ENCODE measurements around the gene ZBTB16.

ZBTB16 gene

DNA sequence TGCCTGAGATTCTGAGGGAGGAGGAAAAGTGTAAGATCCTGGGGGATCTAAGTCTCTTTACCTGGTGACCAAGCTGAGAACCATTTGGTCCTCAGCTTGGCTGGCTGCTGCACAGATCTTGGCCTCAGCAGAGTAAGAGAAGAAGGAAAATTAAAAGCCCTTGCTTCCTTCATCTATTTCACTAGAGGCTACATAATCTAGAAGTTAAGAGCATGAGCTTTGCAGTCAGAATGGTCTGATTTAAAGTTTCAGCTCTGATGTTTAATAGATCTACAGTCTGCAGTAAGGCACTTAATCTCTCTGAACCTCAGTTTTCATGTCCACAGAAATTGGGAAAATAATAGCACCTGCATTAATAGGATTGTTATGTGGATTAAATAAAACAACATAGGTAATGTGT is 3.1 kb upstream of the ZBTB16 start:
- no peaks in the 10 kb centered on the region for H3K9me3 Mint-ChIP-seq
- DNase-seq (ENCODE audit: low spot score in 2 of 2) = no peak
- peaks cover 12% of the 10 kb centered on the region for H3K4me1 Mint-ChIP-seq
- no peak for ATAC-seq
- peaks cover 9% of the 10 kb centered on the region for H3K36me3 Mint-ChIP-seq
- no peak overlapping the region for H3K27ac Mint-ChIP-seq
- no peak overlapping the region for H3K4me3 Mint-ChIP-seq

DNA sequence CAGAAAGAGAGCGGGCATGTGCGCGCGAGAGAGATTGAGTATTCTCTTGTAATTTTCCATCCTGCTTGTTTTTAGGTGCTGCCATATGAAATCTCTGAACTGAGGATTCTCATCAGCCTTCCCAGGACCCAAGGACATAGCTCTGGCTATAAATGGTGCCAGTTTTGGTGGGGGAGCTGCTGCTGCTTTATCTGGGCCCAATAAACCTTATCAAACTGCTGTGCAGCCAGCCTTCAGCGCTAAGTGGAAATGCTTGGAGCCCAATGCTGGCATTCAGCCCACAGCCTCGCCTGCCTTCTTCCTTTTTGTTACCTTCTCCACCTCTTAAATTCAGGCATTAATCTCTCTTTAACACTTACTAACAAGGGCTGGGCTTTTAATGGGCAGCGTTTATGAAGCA is 2.4 kb upstream of the ZBTB16 start:
- DNase-seq (ENCODE audit: low spot score in 2 of 2) (no peak), ATAC-seq (no peak)
- H3K9me3 Mint-ChIP-seq = no peaks in the 10 kb centered on the region
- H3K27ac Mint-ChIP-seq = no peak overlapping the region
- no peak overlapping the region for H3K4me3 Mint-ChIP-seq
- peaks cover 13% of the 10 kb centered on the region for H3K4me1 Mint-ChIP-seq
- peaks cover 16% of the 10 kb centered on the region for H3K36me3 Mint-ChIP-seq

GRCh38 chr11:114057605-114058004 is 1.9 kb upstream of the ZBTB16 start:
- ATAC-seq (no peak), DNase-seq (ENCODE audit: low spot score in 2 of 2) (no peak)
- Mint-ChIP-seq H3K4me3 (peak overlapping the region; percentile 80), H3K9me3 (no peaks in the 10 kb centered on the region), H3K36me3 (peaks cover 20% of the 10 kb centered on the region), H3K27ac (peak overlapping the region; percentile 71), H3K4me1 (peaks cover 18% of the 10 kb centered on the region)

GRCh38 chr11:114058026-114058706 is 1.3 kb upstream of the ZBTB16 start:
- no peak for ATAC-seq
- Mint-ChIP-seq H3K9me3 (no peaks in the 10 kb centered on the region), H3K36me3 (peaks cover 22% of the 10 kb centered on the region), H3K4me3 (peak overlapping the region; percentile 80), H3K27ac (peak overlapping the region; percentile 71), H3K4me1 (peaks cover 18% of the 10 kb centered on the region)
- no peak for DNase-seq (ENCODE audit: low spot score in 2 of 2)

GRCh38 chr11:114058871-114059277 is 637 bp upstream of the ZBTB16 start:
- ATAC-seq (no peak), DNase-seq (ENCODE audit: low spot score in 2 of 2) (no peak)
- Mint-ChIP-seq H3K36me3 (peaks cover 29% of the 10 kb centered on the region), H3K4me3 (peak overlapping the region; percentile 80), H3K27ac (peak overlapping the region; percentile 74), H3K4me1 (peaks cover 18% of the 10 kb centered on the region), H3K9me3 (no peaks in the 10 kb centered on the region)

DNA sequence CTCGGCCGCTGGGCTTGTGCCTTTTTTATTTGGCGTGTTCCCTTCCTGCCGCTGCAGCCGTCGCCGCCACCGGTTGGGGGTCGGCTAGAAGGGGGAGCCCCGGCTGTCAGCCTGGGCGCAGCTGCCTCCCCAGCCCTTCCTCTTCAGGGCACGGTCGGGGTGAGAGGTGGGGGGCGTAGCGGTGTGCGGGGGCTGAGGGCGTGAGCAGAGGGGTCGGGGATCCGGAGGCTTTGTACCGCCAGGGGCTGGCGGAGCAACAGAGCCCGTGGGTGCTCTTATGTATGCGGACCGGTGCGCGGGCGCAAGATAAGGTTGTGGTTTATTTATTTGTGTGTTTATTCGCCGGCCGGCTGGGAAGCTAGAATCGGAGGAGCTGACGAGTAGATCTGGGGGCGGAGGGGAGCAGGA is 477 bp downstream of the ZBTB16 start:
- H3K4me3 Mint-ChIP-seq = peak overlapping the region; percentile 80
- DNase-seq (ENCODE audit: low spot score in 2 of 2) = no peak
- peak overlapping the region; percentile 74 for H3K27ac Mint-ChIP-seq
- no peaks in the 10 kb centered on the region for H3K9me3 Mint-ChIP-seq
- H3K36me3 Mint-ChIP-seq = peaks cover 40% of the 10 kb centered on the region
- peak; percentile 41 for ATAC-seq
- peaks cover 18% of the 10 kb centered on the region for H3K4me1 Mint-ChIP-seq

DNA sequence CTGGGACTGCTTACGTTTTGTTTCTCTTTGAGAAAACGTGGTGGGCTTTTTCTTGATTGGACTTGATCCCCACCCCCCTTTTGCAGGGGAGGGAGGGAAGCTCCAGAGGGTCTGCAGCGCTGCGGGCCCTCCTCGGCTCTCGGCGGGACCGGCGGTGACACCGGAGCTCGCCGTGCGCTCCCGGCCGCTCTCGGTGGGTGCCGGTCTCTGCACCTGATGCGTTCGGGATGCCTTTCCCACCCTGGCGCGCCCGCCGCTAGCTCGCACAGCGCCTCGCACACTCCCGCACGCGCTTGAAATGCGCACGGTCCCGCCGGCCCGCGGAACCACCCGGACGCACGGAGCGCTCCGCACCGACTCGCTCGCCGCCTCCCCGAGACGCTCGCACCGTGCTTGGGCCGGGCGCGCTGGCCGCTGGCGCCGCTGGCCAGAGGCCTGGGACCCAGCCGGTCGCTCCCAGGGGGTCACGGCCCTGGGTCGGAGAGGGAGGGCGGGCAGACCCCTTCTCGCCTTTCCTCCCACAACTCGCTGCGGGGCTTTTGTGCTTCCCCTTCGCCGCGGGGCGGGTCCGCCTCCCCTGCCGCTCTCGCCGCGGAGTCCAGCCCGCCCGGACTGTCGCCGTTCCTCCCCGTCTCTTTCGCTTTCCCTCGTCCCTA is 1.0 kb downstream of the ZBTB16 start:
- no peaks in the 10 kb centered on the region for H3K9me3 Mint-ChIP-seq
- ATAC-seq (peak; percentile 27), DNase-seq (ENCODE audit: low spot score in 2 of 2) (no peak)
- peak overlapping the region; percentile 96 for H3K27ac Mint-ChIP-seq
- peaks cover 18% of the 10 kb centered on the region for H3K4me1 Mint-ChIP-seq
- H3K4me3 Mint-ChIP-seq = peak overlapping the region; percentile 80
- peaks cover 45% of the 10 kb centered on the region for H3K36me3 Mint-ChIP-seq

DNA sequence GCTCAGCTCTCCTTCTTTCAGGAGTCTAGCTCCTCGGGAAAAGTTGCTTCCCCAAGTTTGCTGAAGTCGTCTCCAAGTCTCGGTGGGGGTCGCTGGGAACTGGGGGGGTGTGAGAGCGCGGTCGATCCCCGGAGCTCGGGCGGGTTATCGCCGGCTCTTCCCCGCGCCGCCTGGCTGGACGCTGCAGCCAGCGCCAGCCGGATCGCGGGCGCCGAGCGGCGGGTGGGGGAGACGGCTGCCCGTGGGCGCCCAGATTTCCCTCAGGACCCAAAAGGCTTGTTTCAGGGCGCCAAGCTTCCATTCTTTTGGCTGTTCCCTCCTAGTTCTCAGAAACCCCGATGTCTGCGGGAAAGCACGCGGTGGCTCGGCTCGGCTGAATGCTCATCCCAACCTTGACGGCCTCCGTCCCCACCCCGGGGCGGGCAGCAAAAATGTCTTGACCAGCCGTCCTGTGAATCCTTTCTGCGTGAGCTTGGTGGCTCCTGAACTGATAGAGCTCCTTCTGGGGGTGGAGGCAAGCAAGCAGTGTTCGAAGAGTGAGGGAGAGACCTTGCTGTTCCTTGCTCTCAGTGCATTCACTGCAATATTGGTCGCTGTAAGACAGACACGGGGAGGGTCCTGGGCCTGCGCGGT is 1.7 kb downstream of the ZBTB16 start:
- peak overlapping the region; percentile 96 for H3K27ac Mint-ChIP-seq
- peaks cover 18% of the 10 kb centered on the region for H3K4me1 Mint-ChIP-seq
- DNase-seq (ENCODE audit: low spot score in 2 of 2) (no peak), ATAC-seq (no peak)
- H3K9me3 Mint-ChIP-seq = no peaks in the 10 kb centered on the region
- peaks cover 52% of the 10 kb centered on the region for H3K36me3 Mint-ChIP-seq
- peak overlapping the region; percentile 80 for H3K4me3 Mint-ChIP-seq

GRCh38 chr11:114061681-114062049 is 2.2 kb downstream of the ZBTB16 start:
- H3K27ac Mint-ChIP-seq = peak overlapping the region; percentile 96
- H3K4me3 Mint-ChIP-seq = peak overlapping the region; percentile 80
- no peaks in the 10 kb centered on the region for H3K9me3 Mint-ChIP-seq
- DNase-seq (ENCODE audit: low spot score in 2 of 2) (no peak), ATAC-seq (no peak)
- H3K36me3 Mint-ChIP-seq = peaks cover 57% of the 10 kb centered on the region
- peaks cover 18% of the 10 kb centered on the region for H3K4me1 Mint-ChIP-seq

GRCh38 chr11:114062272-114062671 is 2.8 kb downstream of the ZBTB16 start:
- peak overlapping the region; percentile 96 for H3K27ac Mint-ChIP-seq

DNA sequence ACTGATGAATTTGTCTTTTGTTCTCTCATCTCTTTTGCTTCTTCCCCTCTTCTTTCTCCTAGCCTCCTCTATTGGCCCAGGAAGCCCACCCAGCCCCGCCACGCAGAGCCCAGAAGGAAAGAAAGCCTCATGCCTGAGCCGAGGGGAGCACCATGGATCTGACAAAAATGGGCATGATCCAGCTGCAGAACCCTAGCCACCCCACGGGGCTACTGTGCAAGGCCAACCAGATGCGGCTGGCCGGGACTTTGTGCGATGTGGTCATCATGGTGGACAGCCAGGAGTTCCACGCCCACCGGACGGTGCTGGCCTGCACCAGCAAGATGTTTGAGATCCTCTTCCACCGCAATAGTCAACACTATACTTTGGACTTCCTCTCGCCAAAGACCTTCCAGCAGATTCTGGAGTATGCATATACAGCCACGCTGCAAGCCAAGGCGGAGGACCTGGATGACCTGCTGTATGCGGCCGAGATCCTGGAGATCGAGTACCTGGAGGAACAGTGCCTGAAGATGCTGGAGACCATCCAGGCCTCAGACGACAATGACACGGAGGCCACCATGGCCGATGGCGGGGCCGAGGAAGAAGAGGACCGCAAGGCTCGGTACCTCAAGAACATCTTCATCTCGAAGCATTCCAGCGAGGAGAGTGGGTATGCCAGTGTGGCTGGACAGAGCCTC is 3.8 kb downstream of the ZBTB16 start:
- Mint-ChIP-seq H3K27ac (peak overlapping the region; percentile 96), H3K4me3 (peak overlapping the region; percentile 80), H3K36me3 (peaks cover 73% of the 10 kb centered on the region), H3K4me1 (peaks cover 25% of the 10 kb centered on the region), H3K9me3 (no peaks in the 10 kb centered on the region)
- ATAC-seq = no peak
- DNase-seq (ENCODE audit: low spot score in 2 of 2) = no peak

More at GRCh38 chr11:114062272-114062671, 2.8 kb downstream of the ZBTB16 start:
- ATAC-seq (no peak), DNase-seq (ENCODE audit: low spot score in 2 of 2) (no peak)
- Mint-ChIP-seq H3K36me3 (peaks cover 63% of the 10 kb centered on the region), H3K4me1 (peaks cover 21% of the 10 kb centered on the region), H3K9me3 (no peaks in the 10 kb centered on the region), H3K4me3 (peak overlapping the region; percentile 80)

- H3K27ac Mint-ChIP-seq = peak overlapping the region; percentile 96
- H3K4me3 Mint-ChIP-seq = peak overlapping the region; percentile 80
Measured at GRCh38 chr11:114063829-114064201, 4.3 kb downstream of the ZBTB16 start.

DNA sequence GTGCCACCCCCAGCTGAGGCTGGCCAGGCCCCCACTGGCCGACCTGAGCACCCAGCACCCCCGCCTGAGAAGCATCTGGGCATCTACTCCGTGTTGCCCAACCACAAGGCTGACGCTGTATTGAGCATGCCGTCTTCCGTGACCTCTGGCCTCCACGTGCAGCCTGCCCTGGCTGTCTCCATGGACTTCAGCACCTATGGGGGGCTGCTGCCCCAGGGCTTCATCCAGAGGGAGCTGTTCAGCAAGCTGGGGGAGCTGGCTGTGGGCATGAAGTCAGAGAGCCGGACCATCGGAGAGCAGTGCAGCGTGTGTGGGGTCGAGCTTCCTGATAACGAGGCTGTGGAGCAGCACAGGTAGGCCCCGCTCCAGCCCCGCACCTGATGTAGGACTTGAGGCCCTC is 4.7 kb downstream of the ZBTB16 start:
- ATAC-seq (no peak), DNase-seq (ENCODE audit: low spot score in 2 of 2) (no peak)
- Mint-ChIP-seq H3K27ac (peak overlapping the region; percentile 96), H3K4me1 (peaks cover 21% of the 10 kb centered on the region), H3K4me3 (peak overlapping the region; percentile 80), H3K36me3 (peaks cover 80% of the 10 kb centered on the region), H3K9me3 (no peaks in the 10 kb centered on the region)

More at GRCh38 chr11:114063829-114064201, 4.3 kb downstream of the ZBTB16 start:
- DNase-seq (ENCODE audit: low spot score in 2 of 2) (no peak), ATAC-seq (no peak)
- Mint-ChIP-seq H3K9me3 (no peaks in the 10 kb centered on the region), H3K36me3 (peaks cover 76% of the 10 kb centered on the region), H3K4me1 (peaks cover 25% of the 10 kb centered on the region)

DNA sequence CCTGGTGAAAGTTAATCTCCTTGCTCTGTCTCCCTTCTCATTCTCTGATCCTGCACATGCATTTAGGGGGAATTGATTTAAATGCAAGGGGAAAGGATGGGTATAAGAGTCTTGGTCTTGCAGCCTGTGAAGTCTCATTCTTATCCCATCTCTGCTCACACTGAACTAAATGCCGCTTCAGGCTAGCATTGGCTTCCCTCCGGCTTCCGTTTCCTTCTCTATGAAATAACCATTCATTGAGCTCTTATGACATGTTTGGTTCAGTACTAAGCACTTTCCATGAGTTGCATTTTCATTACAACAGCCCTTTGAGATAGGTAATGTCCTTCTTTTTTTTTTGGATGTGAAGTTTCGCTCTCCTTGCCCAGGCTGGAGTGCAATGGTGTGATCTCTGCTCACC is 5.6 kb downstream of the ZBTB16 start:
- ATAC-seq = no peak
- H3K4me3 Mint-ChIP-seq = peak overlapping the region; percentile 80
- H3K27ac Mint-ChIP-seq = peak overlapping the region; percentile 96
- peaks cover 21% of the 10 kb centered on the region for H3K4me1 Mint-ChIP-seq
- no peaks in the 10 kb centered on the region for H3K9me3 Mint-ChIP-seq
- DNase-seq (ENCODE audit: low spot score in 2 of 2) = no peak
- H3K36me3 Mint-ChIP-seq = peaks cover 85% of the 10 kb centered on the region

DNA sequence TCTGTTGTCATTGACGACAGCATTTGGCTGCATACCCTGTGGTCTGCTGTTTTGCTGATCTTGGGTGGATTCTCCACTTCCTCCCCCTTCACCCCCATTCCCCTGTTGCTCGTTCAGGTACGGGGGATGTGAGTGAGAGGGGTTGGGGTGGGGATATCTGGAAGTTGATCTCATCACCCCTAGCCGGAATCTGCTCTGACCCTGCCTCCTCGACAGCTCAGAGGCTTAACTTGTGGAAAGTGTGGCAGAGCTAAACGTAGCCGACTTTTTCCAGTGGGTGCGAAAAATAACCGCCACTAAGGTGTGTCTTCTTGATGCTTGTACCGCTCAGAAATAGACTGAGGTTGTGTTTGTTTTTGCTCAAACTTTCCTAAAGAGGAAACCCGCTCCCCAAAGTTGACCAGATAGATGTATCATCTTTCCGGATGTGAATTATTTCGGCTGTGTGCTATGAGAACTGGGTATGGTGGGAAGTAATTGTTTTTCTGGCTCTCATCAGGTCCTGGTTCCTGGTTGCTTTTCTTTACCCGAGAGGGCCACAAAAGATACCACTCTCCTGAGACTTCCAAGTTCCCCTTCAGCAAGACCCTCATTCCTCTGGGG is 6.6 kb downstream of the ZBTB16 start:
- H3K4me1 Mint-ChIP-seq = peaks cover 21% of the 10 kb centered on the region
- H3K9me3 Mint-ChIP-seq = no peaks in the 10 kb centered on the region
- ATAC-seq = peak; percentile 83
- peak overlapping the region; percentile 80 for H3K4me3 Mint-ChIP-seq
- H3K27ac Mint-ChIP-seq = peak overlapping the region; percentile 96
- no peak for DNase-seq (ENCODE audit: low spot score in 2 of 2)
- H3K36me3 Mint-ChIP-seq = peaks cover 92% of the 10 kb centered on the region

All from stimulated activated effector memory CD8-positive, alpha-beta T cell treated with anti-CD3 and anti-CD28 coated beads, Interleukin-12 subunit alpha, Interleukin-12 subunit beta, amount 100 ng/mL, for 72 hours (primary cell).